ENCODE results near the gene RAVER1. TPM values are rescaled to one million over a fixed set of nuclear protein-coding genes. Genes with fewer than 3 reads are reported as not detected.
A peak's percentile ranks its signal among the peaks of the same experiment; 100 is the strongest.
"Not testable (repeated sequence)": the region's sequence is repeated elsewhere in the genome, so short reads cannot be mapped to it uniquely, and the experiment has no call there.

Gene RAVER1
- total and polyA plus RNA-seq, 2 of the 13 experiments (the other 11 are each of a cell fraction or from before 2014, with no cell fraction given) = 3.6 to 7.9 TPM

GRCh38 chr19:10336725-10337124, 3.4 kb upstream of the RAVER1 start:
- FAIRE-seq; H3K27me3 ChIP-seq (ENCODE audit: control insufficient read depth in 1 of 2, insufficient read depth in 2 of 2, low read length in 2 of 2); H3K27ac ChIP-seq (ENCODE audit: extremely low read length, insufficient read depth, low read length); BruUV-seq (replicated peaks); H3K9ac ChIP-seq (ENCODE audit: insufficient read depth, low read depth, low read length); H2AFZ ChIP-seq (ENCODE audit: low read length); ATAC-seq; H3K36me3 ChIP-seq (replicated peaks in 1 of 2; ENCODE audit: control insufficient read depth in 1 of 2, insufficient read depth in 2 of 2, low read length in 2 of 2); H3K4me2 ChIP-seq (ENCODE audit: low read depth, low read length); CTCF ChIA-PET (ENCODE audit: low intra/inter-chr PET ratio, low total read pairs); H4K20me1 ChIP-seq (ENCODE audit: insufficient read depth, low read length); DNase-seq (ENCODE audit: low spot score); H3K9me3 ChIP-seq (ENCODE audit: low read length); H3K4me3 ChIP-seq (replicated peaks in 1 of 3; ENCODE audit: insufficient read depth in 1 of 3, low read depth in 2 of 3, low read length in 3 of 3): not testable (repeated sequence)
- peaks cover 62% of the 10 kb centered on the region for H3K4me1 ChIP-seq (ENCODE audit: insufficient read depth, low read length)
- peaks cover 24% of the 10 kb centered on the region for H3K79me2 ChIP-seq (ENCODE audit: insufficient read depth, low read length)
- intact Hi-C loops (cut with micrococcal nuclease; ENCODE audit: unreplicated experiment) (loop anchor here (5.0 kb wide), 1 partner anchor 51 kb away; no protein-coding TSS in a partner anchor), in situ Hi-C loops (cut with HindIII; ENCODE audit: extremely low pct_ligation_motif_present, low pct_unique_long_range_greater_than_20kb) (loop anchor here (5.0 kb wide), 1 partner anchor 46 kb away; the partner anchor contains the start of gene TYK2)
- 83% methylated on average over 9 of the region's 9 CpGs for WGBS (ENCODE audit: low lambda C conversion rate)
- POLR2A ChIA-PET = interaction anchor here (6.1 to 6.9 kb wide), 2 partner anchors 44 to 66 kb away, joined by 46 to 79 read pairs; partner anchors contain the start of genes ICAM1 and TYK2

DNA sequence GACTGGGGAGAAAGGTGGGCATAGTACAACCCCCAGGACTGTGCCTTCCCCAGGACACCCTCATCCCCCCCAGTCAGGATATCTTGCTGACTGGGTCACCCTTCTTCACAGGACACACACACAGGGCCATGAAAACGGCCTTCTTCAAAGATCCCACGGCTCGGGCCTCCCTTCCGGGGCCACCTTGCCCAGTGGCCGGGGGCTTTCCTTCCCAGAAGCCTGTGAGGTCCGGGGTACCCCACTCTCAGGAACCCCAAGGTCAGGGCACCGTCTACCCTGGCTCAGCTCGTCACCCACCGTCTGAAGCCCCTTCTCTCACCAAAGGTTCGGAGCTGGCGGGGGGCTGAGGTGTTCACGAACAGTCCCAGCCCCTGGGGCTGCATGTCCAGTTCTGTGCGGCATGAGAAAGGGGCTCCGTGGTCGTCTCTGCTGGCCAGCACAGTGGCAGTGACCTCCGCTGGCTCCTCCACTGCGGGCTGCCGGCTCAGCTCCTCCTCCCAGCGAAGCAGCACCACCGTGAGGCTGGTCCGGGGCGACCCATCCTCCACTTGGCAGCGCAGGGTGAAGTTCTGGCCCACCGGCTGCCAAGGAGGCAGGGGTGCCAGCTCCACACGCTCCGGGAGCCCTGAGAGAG, 2.1 kb upstream of the RAVER1 start:
- BruUV-seq (replicated peaks) = no TSS peak
- 6% methylated on average over 7 of the region's 26 CpGs for WGBS (ENCODE audit: low lambda C conversion rate)
- FAIRE-seq (no peak), ATAC-seq (peak; percentile 54), DNase-seq (ENCODE audit: low spot score) (no peak)
- no peaks in the 10 kb centered on the region for H3K9me3 ChIP-seq (ENCODE audit: low read length)
- intact Hi-C loops (cut with micrococcal nuclease; ENCODE audit: unreplicated experiment) = loop anchor here (2.0 to 5.0 kb wide), 2 partner anchors 52 to 67 kb away; no protein-coding TSS in a partner anchor
- peaks cover 8% of the 10 kb centered on the region; the same call in 1 of the 2 replicates for H4K20me1 ChIP-seq (ENCODE audit: insufficient read depth, low read length)
- CTCF ChIA-PET (ENCODE audit: low intra/inter-chr PET ratio, low total read pairs) = no interaction called here
- peaks cover 31% of the 10 kb centered on the region for H3K79me2 ChIP-seq (ENCODE audit: insufficient read depth, low read length)
- peak overlapping the region; percentile 59 for H3K9ac ChIP-seq (ENCODE audit: insufficient read depth, low read depth, low read length)
- peak overlapping the region; percentile 98 for H3K4me2 ChIP-seq (ENCODE audit: low read depth, low read length)
- H2AFZ ChIP-seq (ENCODE audit: low read length) = no peak overlapping the region
- POLR2A ChIA-PET = interaction anchor here (0.7 to 6.9 kb wide), 12 partner anchors 10 to 500 kb away, joined by 3 to 79 read pairs (median 16); partner anchors contain the start of genes FDX2, ICAM1, ICAM5 and TMED1
- H3K4me3 ChIP-seq (replicated peaks in 1 of 3; ENCODE audit: insufficient read depth in 1 of 3, low read depth in 2 of 3, low read length in 3 of 3) = peak overlapping the region; percentile 39 to 89 (median 86)
- H3K27ac ChIP-seq (ENCODE audit: extremely low read length, insufficient read depth, low read length) = peak overlapping the region; percentile 26
- H3K36me3 ChIP-seq (replicated peaks in 1 of 2; ENCODE audit: control insufficient read depth in 1 of 2, insufficient read depth in 2 of 2, low read length in 2 of 2) = peaks cover under 1 to 5% of the 10 kb centered on the region in 2 experiments
- peaks cover 60% of the 10 kb centered on the region for H3K4me1 ChIP-seq (ENCODE audit: insufficient read depth, low read length)
- in situ Hi-C loops (cut with HindIII; ENCODE audit: extremely low pct_ligation_motif_present, low pct_unique_long_range_greater_than_20kb) = loop anchor here (5.0 kb wide), 1 partner anchor 47 kb away; the partner anchor contains the start of gene TYK2
- H3K27me3 ChIP-seq (ENCODE audit: control insufficient read depth in 1 of 2, insufficient read depth in 2 of 2, low read length in 2 of 2) = peaks cover 0 to 3% of the 10 kb centered on the region in 2 experiments; a peak in 2 of 5 replicates
- no peak for TF ChIP-seq ZNF232 (CRISPR knock-in tag; IDR thresholded peaks at IDR 0.05; ENCODE audit: borderline replicate concordance)
- TF ChIP-seq ZNF800 (CRISPR knock-in tag; IDR thresholded peaks at IDR 0.05) = no peak
- TF ChIP-seq ZFX (CRISPR knock-in tag; IDR thresholded peaks at IDR 0.05; ENCODE audit: low read depth) = no peak
- no peak for TF ChIP-seq SOX6 (IDR thresholded peaks at IDR 0.05)
- no peak for TF ChIP-seq SOX6 (CRISPR knock-in tag; IDR thresholded peaks at IDR 0.05)
- TF ChIP-seq TBL1XR1 (IDR thresholded peaks at IDR 0.05; ENCODE audit: borderline replicate concordance, low read length, partially characterized antibody) = no peak
- no peak for TF ChIP-seq MTF2 (CRISPR knock-in tag; IDR thresholded peaks at IDR 0.05; ENCODE audit: borderline replicate concordance)
- TF ChIP-seq KLF15 (CRISPR knock-in tag; IDR thresholded peaks at IDR 0.05; ENCODE audit: borderline replicate concordance) = no peak
- TF ChIP-seq, protein P1, sequence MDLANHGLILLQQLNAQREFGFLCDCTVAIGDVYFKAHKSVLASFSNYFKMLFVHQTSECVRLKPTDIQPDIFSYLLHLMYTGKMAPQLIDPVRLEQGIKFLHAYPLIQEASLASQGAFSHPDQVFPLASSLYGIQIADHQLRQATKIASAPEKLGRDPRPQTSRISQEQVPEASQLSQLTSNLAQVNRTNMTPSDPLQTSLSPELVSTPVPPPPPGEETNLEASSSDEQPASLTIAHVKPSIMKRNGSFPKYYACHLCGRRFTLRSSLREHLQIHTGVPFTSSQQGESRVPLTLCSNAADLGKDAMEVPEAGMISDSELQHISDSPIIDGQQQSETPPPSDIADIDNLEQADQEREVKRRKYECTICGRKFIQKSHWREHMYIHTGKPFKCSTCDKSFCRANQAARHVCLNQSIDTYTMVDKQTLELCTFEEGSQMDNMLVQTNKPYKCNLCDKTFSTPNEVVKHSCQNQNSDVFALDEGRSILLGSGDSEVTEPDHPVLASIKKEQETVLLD (CRISPR knock-in tag; IDR thresholded peaks at IDR 0.05; ENCODE audit: low read depth) = no peak
- no peak for TF ChIP-seq ZFP36L2 (CRISPR knock-in tag; IDR thresholded peaks at IDR 0.05)
- no peak for TF ChIP-seq BHLHE40 (IDR thresholded peaks at IDR 0.05; ENCODE audit: low read length)
- no peak for TF ChIP-seq AHR (CRISPR knock-in tag; IDR thresholded peaks at IDR 0.05)
- TF ChIP-seq ZNF841 (CRISPR knock-in tag; IDR thresholded peaks at IDR 0.05; ENCODE audit: borderline replicate concordance) = no peak

Measured in HepG2 (cell line).